ENCODE results near the gene LATS2. TPM values are rescaled to one million over a fixed set of nuclear protein-coding genes. Genes with fewer than 3 reads are reported as not detected.

Gene LATS2
- total RNA-seq, 1 experiment from 2014 or later, result 18.8 TPM

GRCh38 chr13:20989656-20990321, 71.6 kb downstream of the LATS2 start (continued):
- no peak for TF ChIP-seq REST (IDR thresholded peaks at IDR 0.05; ENCODE audit: low read depth)
- no peak for TF ChIP-seq CEBPB (IDR thresholded peaks at IDR 0.05; ENCODE audit: low read depth)
- no peak for TF ChIP-seq TCF7L2 (IDR thresholded peaks at IDR 0.05; ENCODE audit: borderline replicate concordance, extremely low read depth, insufficient read depth, insufficient read length)
- no peak for TF ChIP-seq SP1 (IDR thresholded peaks at IDR 0.05; ENCODE audit: low read depth)
- TF ChIP-seq SRF (IDR thresholded peaks at IDR 0.05; ENCODE audit: low read depth), result no peak

- Histone ChIP-seq H3K36me3 (ENCODE audit: control insufficient read depth in 1 of 2, insufficient read depth in 2 of 2, low read length in 2 of 2) (peaks cover 6 to 18% of the 10 kb centered on the region in 2 experiments; a peak in 3 of 4 replicates), H4K20me1 (ENCODE audit: insufficient read depth) (no peaks in the 10 kb centered on the region), H3K27me3 (ENCODE audit: insufficient read depth, low read length) (no peaks in the 10 kb centered on the region), H3K9me3 (ENCODE audit: control insufficient read depth in 1 of 2, insufficient read depth in 1 of 2, low read depth in 1 of 2, low read length in 2 of 2) (no peaks in the 10 kb centered on the region), H3K9me2 (ENCODE audit: insufficient read depth) (no peaks in the 10 kb centered on the region), H3K27ac (ENCODE audit: low read depth, low read length) (no peak overlapping the region), H3K9ac (ENCODE audit: low read length) (no peak overlapping the region), H3K4me1 (ENCODE audit: control insufficient read depth in 1 of 2, insufficient read depth in 2 of 2, low read length in 2 of 2) (no peaks in the 10 kb centered on the region), H2AFZ (ENCODE audit: low read depth, low read length, poor library complexity, severe bottlenecking) (no peak overlapping the region), H3K4me3 (replicated peaks in 1 of 2; ENCODE audit: low read depth in 1 of 2, low read length in 2 of 2) (no peak overlapping the region), H3K4me2 (ENCODE audit: low read length) (no peak overlapping the region), H3K79me2 (ENCODE audit: insufficient read depth, low read length) (peaks cover 21% of the 10 kb centered on the region)
- no TSS peak for BruUV-seq (replicated peaks)
- intact Hi-C loops (cut with micrococcal nuclease), result no loop called here
- no peak for DNase-seq (ENCODE audit: low read depth, low spot score)
- POLR2A ChIA-PET, result no interaction called here
- CTCF ChIA-PET, result no interaction called here
- RAD21 ChIA-PET (ENCODE audit: low non-redundant PET in 1 of 2, low total read pairs in 2 of 2, uncharacterized antibody in 2 of 2, unreplicated experiment in 2 of 2), result no interaction called here
- TF ChIP-seq REST (IDR thresholded peaks at IDR 0.05; ENCODE audit: low read depth), result no peak
- no peak for ATAC-seq
Observed at GRCh38 chr13:20988909-20989655, 72.3 kb downstream of the LATS2 start.

Measured in HCT116 (cell line).